SU-DHL-6 (cell line): ENCODE measurements around the gene OR9I1.

ENCODE experiments used
- H2AFZ ChIP-seq: fragments of 200-600 bp; sonication (generic); 2 replicates; pipeline ENCODE4 v1.6.1; 2014; ENCODE audit warnings: low read depth, mild to moderate bottlenecking, moderate library complexity, mixed read lengths, antibody characterized with exemption, low read length; ENCODE audit not compliant: severe bottlenecking
- H3F3A ChIP-seq: fragments of 200-600 bp; shearing (Covaris generic); 2 replicates; pipeline ENCODE4 v1.6.0; 2016; ENCODE audit warnings: antibody characterized with exemption, mild to moderate bottlenecking; ENCODE audit not compliant: insufficient read depth
- H3K27ac ChIP-seq: fragments of 200-600 bp; sonication (generic); 2 replicates; pipeline ENCODE4 v1.5.1; 2016; ENCODE audit warnings: low read depth, mild to moderate bottlenecking, low read length, moderate library complexity, mixed read lengths
- H3K27me3 ChIP-seq: fragments of 200-600 bp; sonication (generic), shearing (Covaris generic); 2 replicates; pipeline ENCODE4 v1.6.0; 2014; ENCODE audit warnings: mild to moderate bottlenecking, low read length
- H3K36me3 ChIP-seq: fragments of 200-600 bp; sonication (generic); 2 replicates; pipeline ENCODE4 v1.6.1; 2014; ENCODE audit warnings: mild to moderate bottlenecking, low read length, mixed read lengths
- H3K4me2 ChIP-seq: fragments of 300-600, 200-600 bp; shearing (Covaris generic), sonication (generic); 2 replicates; pipeline ENCODE4 v1.6.0; 2014; ENCODE audit warnings: low read length, low read depth, mild to moderate bottlenecking; ENCODE audit not compliant: poor library complexity, severe bottlenecking
- H3K4me3 ChIP-seq: fragments of 200-600 bp; sonication (generic); 2 replicates; pipeline ENCODE4 v1.5.1; 2014; ENCODE audit warnings: antibody characterized with exemption, low read length, mild to moderate bottlenecking, mixed read lengths; ENCODE audit not compliant: insufficient read depth, poor library complexity, severe bottlenecking
- H3K79me2 ChIP-seq: fragments of 200-600 bp; sonication (generic); 2 replicates; pipeline ENCODE4 v1.6.1; 2014; ENCODE audit warnings: mild to moderate bottlenecking, low read length, moderate library complexity; ENCODE audit not compliant: insufficient read depth
- H3K9ac ChIP-seq: fragments of 200-600 bp; sonication (generic); 2 replicates; pipeline ENCODE4 v1.7.0; 2014; ENCODE audit warnings: mild to moderate bottlenecking, low read length
- H3K9me2 ChIP-seq: fragments of 200-600 bp; sonication (generic); replicated peaks from 2 replicates; pipeline ENCODE4 v1.6.1; 2014; ENCODE audit warnings: low read length; ENCODE audit not compliant: insufficient read depth
- H3K9me3 ChIP-seq: fragments of 200-600 bp; sonication (generic); 2 replicates; pipeline ENCODE4 v1.6.1; 2014; ENCODE audit warnings: low read length, mixed read lengths; ENCODE audit not compliant: insufficient read depth
- H4K20me1 ChIP-seq: fragments of 200-600 bp; sonication (generic); 2 replicates; pipeline ENCODE4 v1.6.1; 2014; ENCODE audit warnings: low read depth, mild to moderate bottlenecking, antibody characterized with exemption, low read length, moderate library complexity, mixed read lengths
- EZH2phosphoT487 ChIP-seq: fragments of 200-600 bp; sonication (generic), shearing (Covaris generic); conservative IDR thresholded peaks from 2 replicates; pipeline ENCODE4 v1.6.1; 2018; ENCODE audit warnings: mild to moderate bottlenecking, antibody characterized with exemption, low read length, moderate library complexity, mixed read lengths
- TF ChIP-seq, protein P1 (sequence below): fragments of 200-600 bp; sonication (generic); IDR thresholded peaks from one replicate; pipeline ENCODE4 v1.5.1; 2017; ENCODE audit warnings: antibody characterized with exemption, mild to moderate bottlenecking, low read length, moderate library complexity; ENCODE audit not compliant: insufficient read depth, poor library complexity, severe bottlenecking

The OR9I1 gene

DNA sequence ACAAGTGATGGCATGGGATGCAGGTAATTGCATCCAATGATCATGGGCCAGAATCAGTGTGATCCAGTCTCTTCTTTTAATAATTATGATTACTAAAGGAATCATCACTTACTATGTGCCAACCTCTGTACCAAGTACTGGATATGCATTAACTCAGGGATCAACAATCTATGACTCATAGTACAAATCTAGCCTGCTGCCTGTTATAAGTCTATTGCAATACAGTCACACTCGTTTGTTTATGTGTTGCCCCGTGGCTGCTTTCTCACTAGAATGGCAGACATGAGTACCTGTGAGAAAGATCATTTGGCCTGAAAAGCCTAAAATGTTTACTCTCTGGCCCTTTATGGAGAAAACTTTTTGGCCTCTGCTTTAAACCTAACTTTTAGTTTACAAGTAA lies 49.5 kb downstream of the OR9I1 start:
- Histone ChIP-seq H3K27ac (no peak overlapping the region), H4K20me1 (no peaks in the 10 kb centered on the region), H3K9ac (no peak overlapping the region), H3K9me2 (no peaks in the 10 kb centered on the region), H2AFZ (no peak overlapping the region), H3F3A (no peaks in the 10 kb centered on the region), H3K4me3 (no peak overlapping the region), H3K9me3 (no peaks in the 10 kb centered on the region), H3K36me3 (no peaks in the 10 kb centered on the region), H3K4me2 (no peak overlapping the region), H3K79me2 (no peaks in the 10 kb centered on the region), H3K27me3 (no peaks in the 10 kb centered on the region)
- no peak for TF ChIP-seq EZH2phosphoT487
- TF ChIP-seq, protein P1, sequence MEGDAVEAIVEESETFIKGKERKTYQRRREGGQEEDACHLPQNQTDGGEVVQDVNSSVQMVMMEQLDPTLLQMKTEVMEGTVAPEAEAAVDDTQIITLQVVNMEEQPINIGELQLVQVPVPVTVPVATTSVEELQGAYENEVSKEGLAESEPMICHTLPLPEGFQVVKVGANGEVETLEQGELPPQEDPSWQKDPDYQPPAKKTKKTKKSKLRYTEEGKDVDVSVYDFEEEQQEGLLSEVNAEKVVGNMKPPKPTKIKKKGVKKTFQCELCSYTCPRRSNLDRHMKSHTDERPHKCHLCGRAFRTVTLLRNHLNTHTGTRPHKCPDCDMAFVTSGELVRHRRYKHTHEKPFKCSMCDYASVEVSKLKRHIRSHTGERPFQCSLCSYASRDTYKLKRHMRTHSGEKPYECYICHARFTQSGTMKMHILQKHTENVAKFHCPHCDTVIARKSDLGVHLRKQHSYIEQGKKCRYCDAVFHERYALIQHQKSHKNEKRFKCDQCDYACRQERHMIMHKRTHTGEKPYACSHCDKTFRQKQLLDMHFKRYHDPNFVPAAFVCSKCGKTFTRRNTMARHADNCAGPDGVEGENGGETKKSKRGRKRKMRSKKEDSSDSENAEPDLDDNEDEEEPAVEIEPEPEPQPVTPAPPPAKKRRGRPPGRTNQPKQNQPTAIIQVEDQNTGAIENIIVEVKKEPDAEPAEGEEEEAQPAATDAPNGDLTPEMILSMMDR, result no peak

DNA sequence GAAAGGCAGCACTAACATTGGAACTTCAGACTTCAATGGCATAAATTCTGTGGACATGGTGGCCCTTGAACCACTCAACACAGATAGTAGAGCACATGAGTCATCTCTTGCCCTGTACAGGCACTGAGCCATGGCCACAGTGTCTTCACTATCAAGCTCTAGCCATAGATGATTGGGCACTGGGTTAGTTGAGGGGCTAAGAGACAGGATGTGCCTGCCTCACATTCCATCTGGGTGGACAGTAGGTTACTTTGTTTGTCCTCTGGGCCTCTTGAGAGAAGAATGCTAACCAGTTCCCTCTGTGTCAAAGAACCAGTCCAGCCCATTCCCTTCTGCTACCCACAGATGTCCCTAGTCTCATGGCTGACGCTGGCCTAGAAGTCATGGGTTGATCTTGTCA lies 54.7 kb downstream of the OR9I1 start:
- no peak overlapping the region for H3K4me2 ChIP-seq
- H3K9me3 ChIP-seq, result no peaks in the 10 kb centered on the region
- no peaks in the 10 kb centered on the region for H4K20me1 ChIP-seq
- no peak overlapping the region for H3K4me3 ChIP-seq
- no peaks in the 10 kb centered on the region for H3K27me3 ChIP-seq
- no peak overlapping the region for H3K27ac ChIP-seq
- H3F3A ChIP-seq, result no peaks in the 10 kb centered on the region
- H2AFZ ChIP-seq, result no peak overlapping the region
- no peaks in the 10 kb centered on the region for H3K79me2 ChIP-seq
- H3K9ac ChIP-seq, result no peak overlapping the region
- no peaks in the 10 kb centered on the region for H3K36me3 ChIP-seq
- H3K9me2 ChIP-seq, result no peaks in the 10 kb centered on the region
- TF ChIP-seq, protein P1, result no peak
- no peak for TF ChIP-seq EZH2phosphoT487

DNA sequence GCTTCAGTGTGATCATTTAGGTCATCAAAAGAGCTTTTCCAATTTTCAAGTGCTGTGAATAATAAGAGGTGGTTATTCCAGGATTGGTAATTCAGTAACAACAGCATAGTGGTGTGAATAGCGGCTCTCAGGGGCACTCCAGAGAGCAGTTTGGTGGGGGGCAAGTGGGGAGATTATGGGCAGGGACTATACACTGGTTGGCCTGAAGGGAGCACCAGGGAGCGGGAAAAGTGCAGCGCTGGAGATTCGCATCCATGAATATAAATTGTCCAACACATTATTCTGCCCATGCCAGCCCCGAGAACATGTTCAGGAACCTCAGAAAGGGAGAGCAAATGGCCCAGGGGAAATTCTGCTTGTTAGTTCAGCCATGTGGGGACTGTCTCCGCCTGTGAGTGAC lies 56.7 kb downstream of the OR9I1 start:
- Histone ChIP-seq H4K20me1 (no peaks in the 10 kb centered on the region), H3K9ac (no peak overlapping the region), H2AFZ (no peak overlapping the region), H3K79me2 (no peaks in the 10 kb centered on the region), H3K27ac (no peak overlapping the region), H3K4me3 (no peak overlapping the region), H3K9me3 (no peaks in the 10 kb centered on the region), H3F3A (no peaks in the 10 kb centered on the region), H3K4me2 (no peak overlapping the region), H3K36me3 (no peaks in the 10 kb centered on the region), H3K27me3 (no peaks in the 10 kb centered on the region), H3K9me2 (no peaks in the 10 kb centered on the region)
- TF ChIP-seq EZH2phosphoT487, result no peak
- TF ChIP-seq, protein P1, result no peak

DNA sequence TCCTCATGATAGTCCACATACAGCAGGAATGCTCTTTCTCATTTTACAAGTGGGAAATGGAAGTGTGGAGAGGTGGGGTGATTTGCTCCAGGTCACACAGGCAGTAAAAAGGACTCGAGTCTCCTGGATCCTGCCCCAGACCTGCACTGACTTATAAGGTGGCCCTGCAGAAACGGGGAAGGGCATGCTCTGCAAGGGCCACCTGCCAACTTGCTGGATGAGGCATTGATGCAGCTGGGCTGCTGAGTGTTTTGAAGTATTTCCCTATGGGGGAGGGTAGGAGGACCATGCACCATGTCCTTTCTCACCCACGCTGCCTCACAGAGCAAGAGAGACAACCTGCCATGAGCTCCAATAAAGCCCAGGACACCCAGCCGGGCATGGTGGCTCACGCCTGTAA lies 57.6 kb downstream of the OR9I1 start:
- Histone ChIP-seq H3K27me3 (no peaks in the 10 kb centered on the region), H2AFZ (no peak overlapping the region), H3K27ac (no peak overlapping the region), H3K4me3 (no peak overlapping the region), H3K9ac (no peak overlapping the region), H3K36me3 (no peaks in the 10 kb centered on the region), H3K9me3 (no peaks in the 10 kb centered on the region), H3K9me2 (no peaks in the 10 kb centered on the region), H3K79me2 (no peaks in the 10 kb centered on the region), H3F3A (no peaks in the 10 kb centered on the region), H4K20me1 (no peaks in the 10 kb centered on the region), H3K4me2 (no peak overlapping the region)
- no peak for TF ChIP-seq EZH2phosphoT487
- TF ChIP-seq, protein P1, result no peak
